ENCODE results near the gene ANAPC13. TPM values are rescaled to one million over a fixed set of nuclear protein-coding genes. Genes with fewer than 3 reads are reported as not detected.

The ANAPC13 gene
- polyA plus RNA-seq, 1 of the 3 experiments (the other 2 are of a cell fraction) = 63.5 TPM

DNA sequence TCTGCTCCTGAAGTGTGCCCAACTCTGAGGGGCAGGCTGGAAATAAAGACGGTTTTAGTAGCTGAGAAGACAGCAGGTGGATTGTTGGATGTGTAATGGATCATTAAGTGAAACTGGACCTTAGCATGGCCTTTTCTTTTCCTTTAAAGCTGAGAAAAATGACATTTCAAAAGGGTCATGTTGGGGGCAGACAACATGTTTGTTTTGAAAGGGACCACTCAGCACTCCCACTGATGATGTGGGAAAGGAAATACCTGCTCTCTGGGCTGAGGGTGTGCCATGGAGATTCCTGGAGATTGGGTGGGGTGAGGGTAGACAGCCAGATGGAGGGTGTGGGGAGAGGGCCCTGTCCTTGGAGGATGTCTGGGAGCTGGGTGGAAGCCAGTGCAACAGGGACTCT, 38.4 kb downstream of the ANAPC13 start (continued):
- TF ChIP-seq PBX3 (IDR thresholded peaks at IDR 0.05) (no peak), EZH2phosphoT487 (IDR thresholded peaks at IDR 0.05; ENCODE audit: borderline replicate concordance, low read depth) (no peak), TAF1 (IDR thresholded peaks at IDR 0.05; ENCODE audit: borderline replicate concordance, low read depth, low read length) (no peak), GABPA (IDR thresholded peaks at IDR 0.05; ENCODE audit: low read depth) (no peak)

GRCh38 chr3:134446800-134447199, 39.0 kb downstream of the ANAPC13 start:
- TF ChIP-seq CHD2 (IDR thresholded peaks at IDR 0.05; ENCODE audit: low read length, partially characterized antibody) (no peak), SMC3 (IDR thresholded peaks at IDR 0.05; ENCODE audit: low read depth, low read length) (no peak), REST (IDR thresholded peaks at IDR 0.05; ENCODE audit: low read depth, low read length) (no peak), PBX3 (IDR thresholded peaks at IDR 0.05) (no peak), POLR2AphosphoS5 (IDR thresholded peaks at IDR 0.05; ENCODE audit: low read depth, low read length) (no peak), FOSL2 (IDR thresholded peaks at IDR 0.05; ENCODE audit: borderline replicate concordance, low read depth) (no peak), YY1 (IDR thresholded peaks at IDR 0.05; ENCODE audit: low read depth) (no peak), ZBTB33 (IDR thresholded peaks at IDR 0.05; ENCODE audit: borderline replicate concordance, low read depth) (no peak), MXI1 (IDR thresholded peaks at IDR 0.05; ENCODE audit: low read depth, low read length) (no peak), RAD21 (IDR thresholded peaks at IDR 0.05; ENCODE audit: low read length) (no peak), EP300 (IDR thresholded peaks at IDR 0.05; ENCODE audit: borderline replicate concordance in 1 of 2, low read depth in 1 of 2, low read length in 1 of 2) (no peak), NRF1 (IDR thresholded peaks at IDR 0.05; ENCODE audit: low read depth, low read length) (no peak), SIN3A (IDR thresholded peaks at IDR 0.05; ENCODE audit: borderline replicate concordance, low read depth, low read length) (no peak), FOXM1 (IDR thresholded peaks at IDR 0.05; ENCODE audit: low read depth) (no peak)
- TF ChIP-seq, protein P1, sequence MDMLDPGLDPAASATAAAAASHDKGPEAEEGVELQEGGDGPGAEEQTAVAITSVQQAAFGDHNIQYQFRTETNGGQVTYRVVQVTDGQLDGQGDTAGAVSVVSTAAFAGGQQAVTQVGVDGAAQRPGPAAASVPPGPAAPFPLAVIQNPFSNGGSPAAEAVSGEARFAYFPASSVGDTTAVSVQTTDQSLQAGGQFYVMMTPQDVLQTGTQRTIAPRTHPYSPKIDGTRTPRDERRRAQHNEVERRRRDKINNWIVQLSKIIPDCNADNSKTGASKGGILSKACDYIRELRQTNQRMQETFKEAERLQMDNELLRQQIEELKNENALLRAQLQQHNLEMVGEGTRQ (IDR thresholded peaks at IDR 0.05; ENCODE audit: borderline replicate concordance, low read depth, low read length) = no peak
- H4K20me1 ChIP-seq (ENCODE audit: insufficient read depth) = no peaks in the 10 kb centered on the region
- ChIA-PET POLR2A (no interaction called here), CTCF (interaction anchor here (0.7 to 2.7 kb wide), 5 partner anchors 8 to 139 kb away, joined by 3 to 10 read pairs (median 3); no protein-coding TSS in a partner anchor)
- no peaks in the 10 kb centered on the region for H3K79me2 ChIP-seq (ENCODE audit: insufficient read depth)
- H2AFZ ChIP-seq (ENCODE audit: low read depth) = no peak overlapping the region
- no peak for DNase-seq
- no peaks in the 10 kb centered on the region for H3F3A ChIP-seq (replicated peaks; ENCODE audit: insufficient read depth)
- WGBS (ENCODE audit: low lambda C conversion rate) = 49% methylated on average over 2 of the region's 3 CpGs
- no peaks in the 10 kb centered on the region for H3K9me3 ChIP-seq
- H3K27me3 ChIP-seq (ENCODE audit: insufficient read depth) = no peaks in the 10 kb centered on the region
- no peaks in the 10 kb centered on the region for H3K36me3 ChIP-seq (replicated peaks in 1 of 2; ENCODE audit: control insufficient read depth in 1 of 2, insufficient read depth in 2 of 2, low read length in 1 of 2)
- no peak overlapping the region for H3K4me2 ChIP-seq
- no peak overlapping the region for H3K27ac ChIP-seq (ENCODE audit: low read depth in 2 of 2, low read length in 1 of 2)
- no peaks in the 10 kb centered on the region for H3K9me2 ChIP-seq
- no peak overlapping the region for H3K4me3 ChIP-seq (ENCODE audit: low read depth in 2 of 2, low read length in 1 of 2)
- no peak overlapping the region for H3K9ac ChIP-seq
- no peaks in the 10 kb centered on the region for H3K4me1 ChIP-seq (ENCODE audit: control insufficient read depth in 1 of 2, insufficient read depth in 2 of 2, low read depth in 1 of 2, low read length in 1 of 2)
